Kidney capillary endothelial cell (primary cell): ENCODE results near the gene COL5A1.

Source experiments
- DNase-seq: peaks from one replicate; pipeline ENCODE4 v3.0.0-alpha.2; 2018; ENCODE audit warnings: low spot score

Gene COL5A1

GRCh38 chr9:134858051-134858841 is 216.6 kb downstream of the COL5A1 start:
- DNase-seq = no peak

GRCh38 chr9:134860510-134860909 is 218.9 kb downstream of the COL5A1 start:
- DNase-seq = no peak

GRCh38 chr9:134861595-134862334 is 220.2 kb downstream of the COL5A1 start:
- no peak for DNase-seq

GRCh38 chr9:134863306-134863902 is 221.8 kb downstream of the COL5A1 start:
- DNase-seq = no peak

- DNase-seq = no peak
Observed at GRCh38 chr9:134863941-134864820, 222.6 kb downstream of the COL5A1 start.

GRCh38 chr9:134864821-134865190 is 223.2 kb downstream of the COL5A1 start:
- no peak for DNase-seq

GRCh38 chr9:134867917-134868750 is 226.5 kb downstream of the COL5A1 start:
- no peak for DNase-seq

- no peak for DNase-seq
Observed at GRCh38 chr9:134868751-134869553, 227.3 kb downstream of the COL5A1 start.

GRCh38 chr9:134869554-134870300 is 228.1 kb downstream of the COL5A1 start:
- DNase-seq = no peak

- DNase-seq = no peak
Observed at GRCh38 chr9:134870301-134870694, 228.7 kb downstream of the COL5A1 start.

- DNase-seq = no peak
Observed at GRCh38 chr9:134870746-134871662, 229.4 kb downstream of the COL5A1 start.

GRCh38 chr9:134871697-134872340 is 230.2 kb downstream of the COL5A1 start:
- peak; percentile 16 for DNase-seq

GRCh38 chr9:134872482-134873231 is 231.1 kb downstream of the COL5A1 start:
- no peak for DNase-seq

GRCh38 chr9:134875371-134875770 is 233.8 kb downstream of the COL5A1 start:
- no peak for DNase-seq

GRCh38 chr9:134877541-134877940 is 235.9 kb downstream of the COL5A1 start:
- no peak for DNase-seq

GRCh38 chr9:134879664-134880483 is 238.3 kb downstream of the COL5A1 start:
- no peak for DNase-seq
